Mesothelial cell of epicardium (in vitro differentiated cells): ENCODE data around the gene MC3R. TPM values are rescaled to one million over a fixed set of nuclear protein-coding genes. Genes with fewer than 3 reads are reported as not detected.

Experiments
- DNase-seq, 2 experiments: peaks; one replicate each; pipeline ENCODE4 v3.0.0; 2021; ENCODE audit warnings: low spot score in 2 of 2; ENCODE audit not compliant: unreplicated experiment in 2 of 2
- H3K27ac Mint-ChIP-seq: 2 replicates; pipeline ENCODE4 v1.8.0; 2021; ENCODE audit warnings: mixed read lengths
- H3K27me3 Mint-ChIP-seq: 2 replicates; pipeline ENCODE4 v1.8.0; 2021; ENCODE audit warnings: low read depth, mixed read lengths
- H3K36me3 Mint-ChIP-seq: 2 replicates; pipeline ENCODE4 v1.8.0; 2021; ENCODE audit warnings: mixed read lengths
- H3K4me1 Mint-ChIP-seq: 2 replicates; pipeline ENCODE4 v1.8.0; 2021; ENCODE audit warnings: mixed read lengths
- H3K4me3 Mint-ChIP-seq: 2 replicates; pipeline ENCODE4 v1.8.0; 2021; ENCODE audit warnings: mild to moderate bottlenecking, moderate library complexity, mixed read lengths
- H3K9me3 Mint-ChIP-seq: 2 replicates; pipeline ENCODE4 v1.8.0; 2021; ENCODE audit warnings: mixed read lengths
- total RNA-seq: library from RNA; stranded (reverse); gene quantifications from 3 replicates; pipeline ENCODE4 v1.2.1, GENCODE V29; 2021
- TF ChIP-seq, protein P1 (sequence below): fragments of 200-600 bp; sonication (generic); IDR thresholded peaks from one replicate; pipeline ENCODE4 v1.5.0; 2021; ENCODE audit warnings: antibody characterized with exemption; ENCODE audit not compliant: unreplicated experiment

The MC3R gene
- total RNA-seq, 1 donor from 2014 or later: not detected

DNA sequence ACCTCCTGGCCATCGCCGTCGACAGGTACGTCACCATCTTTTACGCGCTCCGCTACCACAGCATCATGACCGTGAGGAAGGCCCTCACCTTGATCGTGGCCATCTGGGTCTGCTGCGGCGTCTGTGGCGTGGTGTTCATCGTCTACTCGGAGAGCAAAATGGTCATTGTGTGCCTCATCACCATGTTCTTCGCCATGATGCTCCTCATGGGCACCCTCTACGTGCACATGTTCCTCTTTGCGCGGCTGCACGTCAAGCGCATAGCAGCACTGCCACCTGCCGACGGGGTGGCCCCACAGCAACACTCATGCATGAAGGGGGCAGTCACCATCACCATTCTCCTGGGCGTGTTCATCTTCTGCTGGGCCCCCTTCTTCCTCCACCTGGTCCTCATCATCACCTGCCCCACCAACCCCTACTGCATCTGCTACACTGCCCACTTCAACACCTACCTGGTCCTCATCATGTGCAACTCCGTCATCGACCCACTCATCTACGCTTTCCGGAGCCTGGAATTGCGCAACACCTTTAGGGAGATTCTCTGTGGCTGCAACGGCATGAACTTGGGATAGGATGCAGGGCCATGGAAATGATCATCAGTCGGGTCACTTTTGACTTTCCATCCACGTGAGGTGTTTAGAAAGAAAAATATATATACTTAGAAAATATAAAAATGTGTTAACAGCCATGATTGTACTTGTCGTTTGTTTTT is 868 bp downstream of the MC3R start:
- Mint-ChIP-seq H3K27ac (no peak overlapping the region), H3K9me3 (peaks cover 67% of the 10 kb centered on the region), H3K27me3 (peaks cover 3% of the 10 kb centered on the region), H3K4me3 (no peak overlapping the region), H3K4me1 (no peaks in the 10 kb centered on the region), H3K36me3 (no peaks in the 10 kb centered on the region)
- TF ChIP-seq, protein P1, sequence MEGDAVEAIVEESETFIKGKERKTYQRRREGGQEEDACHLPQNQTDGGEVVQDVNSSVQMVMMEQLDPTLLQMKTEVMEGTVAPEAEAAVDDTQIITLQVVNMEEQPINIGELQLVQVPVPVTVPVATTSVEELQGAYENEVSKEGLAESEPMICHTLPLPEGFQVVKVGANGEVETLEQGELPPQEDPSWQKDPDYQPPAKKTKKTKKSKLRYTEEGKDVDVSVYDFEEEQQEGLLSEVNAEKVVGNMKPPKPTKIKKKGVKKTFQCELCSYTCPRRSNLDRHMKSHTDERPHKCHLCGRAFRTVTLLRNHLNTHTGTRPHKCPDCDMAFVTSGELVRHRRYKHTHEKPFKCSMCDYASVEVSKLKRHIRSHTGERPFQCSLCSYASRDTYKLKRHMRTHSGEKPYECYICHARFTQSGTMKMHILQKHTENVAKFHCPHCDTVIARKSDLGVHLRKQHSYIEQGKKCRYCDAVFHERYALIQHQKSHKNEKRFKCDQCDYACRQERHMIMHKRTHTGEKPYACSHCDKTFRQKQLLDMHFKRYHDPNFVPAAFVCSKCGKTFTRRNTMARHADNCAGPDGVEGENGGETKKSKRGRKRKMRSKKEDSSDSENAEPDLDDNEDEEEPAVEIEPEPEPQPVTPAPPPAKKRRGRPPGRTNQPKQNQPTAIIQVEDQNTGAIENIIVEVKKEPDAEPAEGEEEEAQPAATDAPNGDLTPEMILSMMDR: no peak
- DNase-seq: no peak

DNA sequence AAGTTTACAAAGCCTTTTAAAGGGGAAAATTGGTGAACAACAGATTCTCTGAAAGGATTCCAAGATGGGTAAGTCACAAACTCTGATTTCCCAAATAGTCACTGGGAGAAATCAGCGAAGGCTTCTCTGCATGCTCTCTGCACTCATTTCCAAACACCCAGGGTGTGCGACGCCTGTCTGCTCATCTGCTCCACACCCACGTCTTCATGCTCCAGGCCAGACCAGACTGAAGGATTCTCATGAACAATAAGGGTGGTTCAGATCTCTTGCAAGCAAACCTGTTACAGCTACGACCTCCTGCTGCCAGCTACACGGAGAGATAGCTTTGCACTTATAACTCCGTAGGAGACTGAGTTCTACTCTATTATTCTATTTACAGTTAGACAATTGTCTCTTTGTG is 1.4 kb downstream of the MC3R start:
- H3K36me3 Mint-ChIP-seq: no peaks in the 10 kb centered on the region
- H3K4me3 Mint-ChIP-seq: no peak overlapping the region
- H3K27ac Mint-ChIP-seq: no peak overlapping the region
- H3K27me3 Mint-ChIP-seq: peaks cover 3% of the 10 kb centered on the region
- no peaks in the 10 kb centered on the region for H3K4me1 Mint-ChIP-seq
- no peak for DNase-seq
- TF ChIP-seq, protein P1: no peak
- H3K9me3 Mint-ChIP-seq: peaks cover 65% of the 10 kb centered on the region

DNA sequence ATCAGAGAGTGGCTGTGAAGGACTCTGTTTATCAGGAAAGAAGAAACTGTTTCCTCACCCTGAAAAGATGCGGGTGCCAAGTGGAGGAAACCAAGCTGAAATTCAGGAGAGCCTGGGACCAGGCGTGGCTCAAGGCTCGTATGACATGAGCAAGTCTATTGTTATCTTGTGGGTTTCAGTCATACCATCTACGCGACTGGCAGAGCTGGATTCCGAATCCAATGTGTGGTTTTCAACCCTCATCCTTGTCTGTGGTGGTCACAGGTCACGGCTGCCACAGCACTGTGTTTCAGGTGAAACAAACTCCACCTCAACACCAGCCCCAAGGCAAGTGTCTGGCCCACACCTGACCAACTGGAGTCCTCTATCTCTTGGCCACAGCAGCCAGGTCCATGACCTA is 9.1 kb downstream of the MC3R start:
- Mint-ChIP-seq H3K27ac (no peak overlapping the region), H3K9me3 (peaks cover 68% of the 10 kb centered on the region), H3K27me3 (no peaks in the 10 kb centered on the region), H3K36me3 (no peaks in the 10 kb centered on the region), H3K4me3 (no peak overlapping the region), H3K4me1 (no peaks in the 10 kb centered on the region)
- TF ChIP-seq, protein P1: no peak
- no peak for DNase-seq

DNA sequence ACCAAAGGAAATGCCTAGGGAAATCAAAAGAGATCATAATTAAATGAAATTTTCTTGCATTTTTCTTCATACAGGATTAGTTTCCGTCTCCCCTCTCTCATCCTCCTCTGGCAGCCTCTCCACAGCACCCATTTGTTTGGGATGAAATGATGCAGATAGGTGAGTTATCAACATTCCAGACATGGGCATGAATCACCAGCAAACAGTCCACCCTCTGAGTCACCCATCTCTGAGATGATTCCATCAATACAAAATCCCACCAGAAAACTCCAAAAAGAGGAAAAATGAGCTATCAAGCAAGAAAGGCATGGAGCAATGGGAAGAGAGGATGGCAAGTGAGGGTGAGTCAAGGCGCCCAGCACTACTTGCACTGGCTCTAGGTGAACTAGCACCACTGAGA is 11.4 kb downstream of the MC3R start:
- Mint-ChIP-seq H3K27me3 (no peaks in the 10 kb centered on the region), H3K4me3 (no peak overlapping the region), H3K9me3 (peaks cover 75% of the 10 kb centered on the region), H3K27ac (no peak overlapping the region), H3K4me1 (no peaks in the 10 kb centered on the region), H3K36me3 (no peaks in the 10 kb centered on the region)
- TF ChIP-seq, protein P1: no peak
- DNase-seq: no peak

DNA sequence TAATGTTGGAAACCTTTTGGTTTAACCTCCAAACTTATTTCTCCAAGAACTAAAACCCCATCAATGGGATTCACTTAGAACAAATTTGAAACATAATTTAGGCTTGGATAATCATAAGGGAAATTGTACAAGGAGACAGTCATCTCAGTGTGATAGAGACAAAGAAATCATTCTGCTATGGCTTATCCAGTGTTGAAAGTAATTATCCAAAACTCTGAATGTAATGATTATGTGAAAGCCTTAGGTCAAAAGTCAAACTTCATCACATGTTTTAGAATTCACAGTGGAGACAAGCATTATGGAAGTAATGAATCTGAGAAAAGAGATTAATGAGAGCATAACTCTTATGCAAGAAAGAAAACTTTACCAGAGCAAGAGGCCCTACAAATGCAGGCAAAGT is 20.0 kb downstream of the MC3R start:
- TF ChIP-seq, protein P1: no peak
- H3K27ac Mint-ChIP-seq: no peak overlapping the region
- peaks cover 66% of the 10 kb centered on the region for H3K9me3 Mint-ChIP-seq
- H3K36me3 Mint-ChIP-seq: no peaks in the 10 kb centered on the region
- H3K27me3 Mint-ChIP-seq: no peaks in the 10 kb centered on the region
- H3K4me3 Mint-ChIP-seq: no peak overlapping the region
- H3K4me1 Mint-ChIP-seq: no peaks in the 10 kb centered on the region
- DNase-seq: no peak
